SK-N-DZ (cell line): ENCODE results near the gene COL23A1.
"Not testable (repeated sequence)": the region's sequence is repeated elsewhere in the genome, so short reads cannot be mapped to it uniquely, and the experiment has no call there.

Experiments
- DNase-seq: peaks from one replicate; pipeline ENCODE4 v3.0.0-alpha.2; 2015; ENCODE audit warnings: low spot score

Gene COL23A1

DNA sequence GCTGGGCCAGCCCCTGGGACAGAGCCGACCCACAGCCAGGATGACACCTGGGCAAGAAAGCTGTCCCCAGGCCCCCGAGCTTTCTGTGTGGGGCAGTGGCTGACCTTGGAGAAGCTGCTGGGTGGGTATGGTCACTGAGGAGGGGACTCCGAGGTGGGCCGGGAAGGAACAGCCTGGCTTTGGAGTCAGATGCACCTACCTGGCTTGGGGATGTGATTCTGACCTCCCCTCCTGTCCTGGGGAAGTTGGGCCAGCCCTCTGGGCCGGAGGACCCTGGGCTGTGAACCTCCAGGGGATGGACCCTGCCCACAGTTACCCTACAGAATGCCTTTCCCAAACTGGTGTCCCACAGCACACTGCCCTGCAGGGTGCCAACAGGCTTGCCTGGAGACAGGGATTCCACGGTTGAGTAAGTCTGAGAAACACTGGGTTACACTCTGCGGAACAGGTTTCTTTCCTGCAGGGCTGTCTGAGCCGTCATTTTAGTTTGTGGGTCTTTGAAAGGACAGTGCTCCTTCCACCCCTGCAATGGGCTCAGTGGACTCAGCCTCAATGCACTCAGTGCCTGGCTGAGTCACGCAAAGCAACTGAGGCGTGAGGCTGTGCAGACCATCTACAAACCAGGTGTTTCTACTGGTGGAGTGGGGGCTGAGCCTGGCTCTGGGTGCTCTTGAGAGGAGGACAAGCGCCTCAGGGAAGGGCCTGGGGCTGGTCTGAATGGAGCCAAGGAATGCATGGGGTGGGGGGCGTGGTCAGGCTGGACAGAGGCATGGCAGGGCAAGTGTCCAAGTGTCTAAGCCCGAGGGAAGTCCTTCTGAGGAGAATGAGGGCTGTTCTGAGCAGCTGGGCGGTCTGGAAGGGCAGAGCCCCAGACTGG lies 316.3 kb downstream of the COL23A1 start:
- no peak for DNase-seq

DNA sequence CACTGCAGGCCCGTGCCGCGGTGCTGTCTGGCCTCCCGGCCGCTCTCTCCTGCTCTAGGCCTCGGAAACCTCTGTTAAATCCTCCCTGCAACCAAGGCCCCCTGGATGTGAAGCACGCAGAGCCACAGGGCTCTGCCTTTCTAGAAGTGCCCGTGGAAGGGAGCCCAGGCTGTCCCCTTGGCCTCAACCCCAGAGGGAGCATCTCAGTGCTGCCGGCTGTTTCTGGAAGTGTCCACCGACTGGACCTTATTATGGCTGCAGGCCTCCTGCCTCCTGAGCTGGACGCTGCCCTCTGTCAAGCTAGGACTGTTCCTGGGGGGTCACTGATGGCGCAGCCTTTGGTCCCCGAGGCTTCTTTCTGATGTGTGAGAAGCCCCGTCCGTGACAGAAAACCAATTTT lies 317.2 kb downstream of the COL23A1 start:
- DNase-seq = no peak

DNA sequence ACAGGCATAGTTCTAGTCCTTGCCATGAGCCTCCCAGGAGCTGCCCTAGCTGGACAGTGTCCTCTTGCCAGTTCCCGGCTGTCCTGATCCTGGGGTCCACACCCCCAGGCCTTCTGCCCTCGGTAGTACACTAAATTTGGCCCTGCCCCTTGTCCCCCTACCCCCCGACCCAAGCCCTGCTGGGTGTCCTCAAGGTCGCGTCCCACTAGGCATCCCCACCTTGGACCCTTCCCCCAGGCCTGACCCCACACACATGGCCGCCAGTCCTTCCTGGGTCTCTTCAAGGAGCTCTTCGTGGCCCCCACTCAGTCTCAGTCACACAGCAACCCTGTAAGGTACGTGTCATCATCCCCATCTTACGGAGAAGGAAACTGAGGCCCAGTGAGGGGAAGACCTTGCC lies 317.6 kb downstream of the COL23A1 start:
- DNase-seq = no peak

DNA sequence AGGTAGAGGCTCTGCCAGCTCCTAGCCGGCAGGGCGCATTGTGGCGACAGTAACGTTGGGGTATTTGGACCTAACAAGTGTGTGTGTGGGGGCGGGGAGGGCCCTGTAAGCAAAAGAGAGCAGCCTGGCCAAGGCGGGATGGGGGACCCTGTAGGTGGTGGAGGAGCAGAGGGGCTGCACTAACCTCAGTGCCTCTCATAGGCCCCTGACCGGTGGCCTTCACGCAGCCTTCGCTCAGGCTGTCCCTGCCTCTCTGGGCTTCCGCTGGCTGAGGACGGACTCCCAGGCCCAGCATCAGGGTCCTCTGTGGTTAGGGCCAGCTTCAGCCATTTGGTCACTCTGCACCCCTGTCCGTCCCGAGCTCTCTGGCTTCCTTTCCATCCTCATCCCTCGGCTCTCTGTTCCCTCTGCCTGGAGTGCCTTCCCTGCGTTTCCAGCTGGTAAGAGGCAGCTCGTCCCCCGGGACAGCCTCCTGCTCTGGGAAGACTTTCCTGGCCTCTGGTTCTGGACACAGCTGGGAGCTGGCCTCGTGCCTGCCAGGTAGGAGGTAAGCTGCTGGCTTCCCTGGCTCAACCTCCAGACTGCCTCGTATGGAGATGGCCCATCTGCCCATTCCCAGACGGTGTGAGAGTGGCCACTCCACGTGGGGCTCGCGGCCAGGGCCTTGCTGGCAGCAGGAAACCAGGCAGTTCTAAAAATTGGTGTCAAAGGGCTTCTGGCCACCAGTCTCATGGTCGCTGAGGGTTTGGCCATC lies 318.3 kb downstream of the COL23A1 start:
- no peak for DNase-seq

DNA sequence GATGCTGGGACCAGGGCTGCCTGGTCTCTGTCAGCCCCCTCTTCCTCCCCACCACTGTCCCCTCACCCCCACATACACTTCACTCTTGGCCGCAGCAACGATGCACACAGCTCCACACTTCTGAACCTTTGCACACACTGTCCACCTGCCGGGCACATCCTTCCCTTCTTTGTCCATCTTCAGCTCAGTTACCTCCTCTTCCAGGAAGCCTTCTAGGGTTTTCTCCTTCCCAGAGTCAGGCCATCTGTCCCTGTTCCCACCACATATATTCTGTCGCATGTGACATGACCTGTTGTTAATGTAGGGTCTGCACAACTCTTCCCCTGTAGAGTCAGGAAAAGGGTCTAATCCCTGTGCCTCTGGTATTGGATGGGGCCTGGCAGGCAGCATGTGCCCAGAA lies 319.0 kb downstream of the COL23A1 start:
- no peak for DNase-seq

DNA sequence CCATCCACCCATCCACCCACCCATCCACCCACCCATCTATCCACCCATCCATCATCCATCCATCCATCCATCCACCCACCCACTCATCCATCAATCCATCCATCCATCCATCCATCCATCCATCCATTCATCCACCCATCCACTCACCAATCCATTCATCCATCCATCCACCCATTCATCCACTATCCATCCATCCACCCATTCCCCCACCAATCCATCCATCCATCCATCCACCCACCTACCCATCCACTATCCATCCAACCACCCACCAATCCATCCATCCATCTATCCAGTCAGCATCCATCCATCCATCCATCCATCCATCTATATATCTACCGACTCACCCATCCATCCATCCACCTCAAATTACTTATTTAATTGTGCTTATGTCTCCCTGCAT lies 320.7 kb downstream of the COL23A1 start:
- DNase-seq = no peak

DNA sequence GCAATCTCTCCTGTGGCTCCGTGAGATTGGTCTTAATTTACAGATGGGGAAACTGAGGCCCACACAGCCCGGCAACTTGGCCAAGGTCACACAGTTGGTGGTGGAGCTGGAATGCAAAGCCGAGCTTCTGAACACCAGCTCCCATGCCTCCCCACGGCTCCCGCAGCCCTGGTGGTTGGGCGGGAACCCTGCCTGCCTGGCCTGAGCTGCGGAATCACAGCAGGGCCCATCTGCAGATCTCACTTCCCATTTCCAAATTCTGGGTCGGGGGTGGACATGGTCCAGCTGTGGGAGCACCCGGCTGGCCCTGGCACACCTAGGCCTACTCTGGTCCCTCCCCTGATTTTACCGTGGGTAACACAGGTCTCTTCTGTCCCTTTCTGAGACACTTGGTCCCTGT lies 322.3 kb downstream of the COL23A1 start:
- DNase-seq = no peak

DNA sequence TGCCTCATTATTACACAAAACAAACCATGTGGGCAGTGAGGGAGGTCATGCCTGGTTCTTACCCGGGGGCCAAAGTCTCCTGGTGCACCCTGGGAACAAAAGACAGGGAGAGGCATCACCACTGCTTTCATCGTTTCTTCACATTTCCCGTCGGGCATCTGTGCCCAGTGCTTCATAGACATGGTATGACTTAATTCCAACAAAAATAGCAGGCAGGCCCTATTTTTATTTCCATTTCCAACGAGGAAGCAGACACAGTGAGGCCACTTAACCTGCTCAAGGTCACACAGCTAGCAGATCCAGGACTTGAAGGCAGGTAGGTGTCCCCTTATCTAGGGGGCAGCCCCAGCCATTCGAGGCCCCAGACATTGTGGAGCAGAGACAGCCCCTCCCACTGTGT lies 322.9 kb downstream of the COL23A1 start:
- DNase-seq = no peak

DNA sequence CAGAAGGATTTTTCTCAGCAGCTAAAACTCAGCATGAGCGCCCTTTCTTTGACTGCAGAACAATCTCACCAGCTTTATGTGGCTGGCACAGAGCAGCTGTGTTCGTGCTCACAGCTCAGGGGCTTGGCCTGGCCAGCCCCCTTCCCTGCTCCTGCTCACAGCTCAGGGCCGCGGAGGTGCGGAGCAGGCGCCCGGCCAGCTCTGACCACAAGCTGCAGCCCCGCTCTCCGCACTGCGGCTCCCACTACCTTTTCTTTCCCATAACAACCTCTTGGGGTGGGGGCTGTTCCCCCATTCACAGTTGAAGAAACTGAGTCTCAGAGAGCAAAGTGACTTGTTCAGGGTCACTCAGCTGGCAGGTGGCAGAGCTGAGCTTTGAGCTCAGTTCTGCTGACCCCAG lies 323.6 kb downstream of the COL23A1 start:
- DNase-seq = no peak

DNA sequence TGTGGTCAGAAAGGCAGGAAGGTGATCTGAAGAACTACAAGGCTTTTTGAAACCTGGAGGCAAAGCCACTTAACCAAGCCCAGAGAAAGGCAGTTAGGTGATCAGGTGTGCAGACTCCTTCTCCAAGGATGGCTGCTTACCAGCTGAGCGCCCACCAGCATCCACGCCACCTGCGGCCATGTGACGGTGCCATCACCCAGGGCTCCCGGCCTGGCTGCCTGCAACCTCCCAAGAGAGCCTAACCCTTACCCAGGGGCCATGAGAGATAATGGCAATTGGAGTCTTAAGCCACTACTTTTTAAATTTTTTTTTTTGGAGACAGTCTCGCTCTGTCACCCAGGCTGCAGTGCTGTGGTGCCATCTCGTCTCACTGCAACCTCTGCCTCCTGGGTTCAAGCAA lies 324.4 kb downstream of the COL23A1 start:
- DNase-seq = no peak

DNA sequence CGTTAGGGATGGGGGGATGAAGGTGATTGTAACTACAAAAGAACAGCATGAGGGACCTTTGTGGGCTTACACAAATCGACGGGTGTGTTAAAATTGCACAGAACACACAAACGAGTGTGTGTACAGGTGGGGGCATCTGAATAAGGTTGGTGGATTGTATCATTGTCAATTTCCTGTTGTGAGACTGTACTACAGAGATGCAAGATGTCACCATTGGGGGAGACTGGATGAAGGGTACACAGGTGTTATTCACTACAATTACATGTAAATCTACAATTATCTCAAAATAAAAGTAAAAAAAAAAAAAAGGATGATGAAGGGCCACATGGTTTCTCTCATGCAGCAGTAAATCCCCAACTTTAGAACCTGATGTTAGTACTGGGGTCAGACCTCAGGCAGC lies 326.1 kb downstream of the COL23A1 start:
- no peak for DNase-seq

DNA sequence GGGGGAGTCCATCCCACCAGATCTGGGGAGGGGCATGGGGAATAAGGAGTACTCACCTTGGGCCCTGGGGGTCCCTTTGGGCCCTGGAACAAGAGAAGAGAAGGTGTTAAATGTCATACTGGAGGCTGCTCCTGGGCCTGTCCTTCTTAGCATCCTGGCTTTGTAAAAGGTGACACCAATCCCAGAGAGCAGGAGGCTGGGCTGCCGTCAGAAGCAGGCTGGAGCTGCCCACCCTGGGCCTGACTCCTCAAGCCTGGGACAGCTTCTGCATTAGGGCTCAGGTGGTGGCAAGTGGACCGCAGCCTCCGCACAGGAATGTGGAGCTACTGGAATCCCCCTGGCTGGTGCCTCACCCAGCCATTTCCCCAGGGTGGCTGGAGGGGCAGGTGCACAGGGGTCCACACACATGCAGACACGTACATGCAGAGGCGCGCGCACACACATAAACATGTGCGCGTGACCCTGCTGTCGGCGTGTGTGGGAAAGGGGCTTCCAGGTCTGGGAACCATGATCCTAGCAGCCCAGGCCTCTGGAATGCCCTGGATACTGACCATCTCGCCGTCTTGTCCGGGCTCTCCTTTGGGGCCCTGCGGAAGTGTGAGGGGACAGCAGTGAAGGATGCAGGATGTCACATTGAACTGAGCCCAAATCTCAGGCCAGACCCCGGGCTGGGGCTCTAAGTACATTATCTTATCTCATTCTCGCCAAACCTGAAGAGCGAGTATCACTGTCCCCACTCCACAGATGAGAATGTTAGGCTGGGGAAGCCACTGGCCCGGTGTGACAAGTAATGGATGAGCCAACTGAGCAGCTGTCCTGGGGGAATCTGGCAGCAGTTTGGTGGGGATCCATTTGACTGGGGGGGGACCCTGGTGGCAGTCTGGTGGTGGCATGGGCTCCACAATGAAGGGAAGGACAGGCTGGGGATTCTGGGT lies 328.3 kb downstream of the COL23A1 start:
- DNase-seq = no peak

DNA sequence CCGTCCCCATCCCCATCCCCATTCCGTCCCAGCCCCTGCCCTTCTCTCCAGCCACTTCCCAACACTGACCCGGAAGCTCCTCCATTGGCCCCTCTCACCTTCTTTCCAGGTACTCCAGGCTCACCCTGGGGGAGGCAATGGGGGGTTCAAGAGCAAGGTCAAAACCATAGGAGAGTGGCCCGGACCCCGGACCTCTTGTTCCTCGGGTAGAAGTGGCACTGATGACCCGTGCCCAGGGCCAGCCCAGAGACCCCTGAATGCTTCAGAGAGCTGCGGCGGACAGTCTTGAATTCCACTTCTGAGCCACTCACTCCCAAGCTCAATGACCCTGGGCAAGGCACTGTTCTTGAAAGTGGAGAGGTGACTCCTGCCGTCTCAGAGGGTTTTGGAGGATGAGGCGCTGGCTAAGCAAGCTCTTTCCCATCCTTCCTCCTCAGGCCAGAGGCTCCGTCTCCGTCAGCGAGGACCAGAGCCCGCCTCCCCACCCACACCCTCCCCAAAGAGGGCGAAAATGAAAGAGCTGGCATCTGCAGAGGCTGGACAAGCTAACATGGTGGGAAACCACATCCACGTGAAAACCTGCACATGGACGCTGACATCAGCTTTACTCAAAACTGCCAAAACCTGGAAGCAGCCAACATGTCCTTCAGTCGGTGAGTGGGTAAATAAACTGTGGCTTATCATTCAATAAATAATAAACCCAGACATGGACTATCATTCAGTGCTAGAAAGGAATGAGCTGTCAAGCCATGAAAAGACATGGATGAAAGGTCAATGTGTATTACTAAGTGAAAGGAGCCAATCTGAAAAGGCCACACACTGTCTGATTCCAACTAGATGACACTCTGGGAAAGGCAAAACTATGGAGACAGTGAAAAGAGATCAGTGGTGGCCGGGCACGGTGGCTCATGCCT lies 330.3 kb downstream of the COL23A1 start:
- no peak for DNase-seq

DNA sequence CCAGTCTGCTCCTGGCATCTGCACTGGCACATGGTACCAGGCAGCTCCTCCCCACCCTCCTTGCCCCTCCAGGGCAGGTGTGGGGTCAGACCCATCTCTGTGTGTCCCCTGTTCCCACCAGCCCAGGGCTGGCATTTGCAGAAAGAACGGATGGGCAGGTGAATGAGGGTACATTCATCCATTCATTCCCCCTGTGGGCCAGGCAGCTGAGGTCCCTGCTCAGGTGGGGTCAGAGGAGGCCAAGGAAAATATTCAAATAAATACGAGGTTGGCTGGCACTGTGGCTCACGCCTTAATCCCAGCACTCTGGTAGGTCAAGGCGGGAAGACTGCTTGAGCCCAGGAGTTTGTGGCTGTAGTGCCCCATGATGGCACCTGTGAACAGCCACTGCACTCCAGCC lies 332.5 kb downstream of the COL23A1 start:
- no peak for DNase-seq

DNA sequence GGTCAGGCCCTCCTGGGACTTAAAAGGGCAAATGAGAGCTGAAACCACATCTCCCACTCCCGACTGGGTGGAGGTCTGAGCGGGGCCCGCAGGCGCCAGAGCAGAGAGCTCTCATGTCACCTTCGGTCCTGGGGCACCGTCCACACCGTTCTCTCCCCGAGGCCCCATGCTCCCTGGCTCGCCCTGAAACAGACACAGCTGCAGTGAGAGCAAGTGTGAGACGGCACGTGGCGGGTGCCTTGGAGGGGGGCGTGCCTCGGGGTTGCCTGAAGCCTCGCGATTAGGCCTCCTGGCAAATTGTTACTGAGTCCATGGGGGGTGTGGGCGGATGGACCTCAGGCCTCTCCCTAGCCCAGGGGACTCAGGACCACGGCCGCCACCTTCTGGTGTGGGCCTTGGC lies 333.4 kb downstream of the COL23A1 start:
- no peak for DNase-seq

DNA sequence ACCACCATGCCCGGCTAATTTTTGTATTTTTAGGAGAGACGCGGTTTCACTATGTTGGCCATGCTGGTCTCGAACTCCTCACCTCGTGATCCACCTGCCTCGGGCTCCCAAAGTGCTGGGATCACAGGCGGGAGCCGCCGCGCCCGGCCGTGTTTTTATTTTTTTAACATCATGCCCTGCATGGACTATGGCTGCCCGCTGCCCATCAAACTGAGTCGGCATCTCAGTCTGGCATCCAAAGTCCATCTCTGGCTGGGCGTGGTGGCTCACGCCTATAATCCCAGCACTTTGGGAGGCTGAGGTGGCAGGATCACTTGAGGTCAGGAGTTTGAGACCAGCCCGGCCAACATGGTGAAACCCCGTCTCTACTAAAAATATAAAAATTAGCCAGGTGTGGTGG lies 336.6 kb downstream of the COL23A1 start:
- DNase-seq = not testable (repeated sequence)

DNA sequence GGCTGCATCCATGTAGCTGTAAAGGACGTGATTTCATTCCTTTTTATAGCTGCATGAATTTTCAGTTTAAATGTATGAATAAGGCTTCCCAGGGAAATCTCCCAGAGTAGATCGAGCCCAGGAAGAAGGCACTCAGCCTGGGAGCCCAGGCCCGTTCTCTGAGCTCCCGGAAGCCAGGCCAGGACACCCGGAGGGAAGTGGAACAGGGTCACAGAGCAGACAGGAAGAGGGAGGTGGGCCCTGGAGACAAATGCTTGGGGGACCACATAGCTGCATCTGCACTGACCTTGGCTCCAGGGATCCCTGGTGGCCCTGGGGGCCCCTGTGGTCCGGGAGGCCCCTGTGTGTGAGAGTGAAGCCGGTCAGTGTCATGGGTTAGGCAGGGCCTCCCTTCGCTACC lies 337.9 kb downstream of the COL23A1 start:
- DNase-seq = no peak

DNA sequence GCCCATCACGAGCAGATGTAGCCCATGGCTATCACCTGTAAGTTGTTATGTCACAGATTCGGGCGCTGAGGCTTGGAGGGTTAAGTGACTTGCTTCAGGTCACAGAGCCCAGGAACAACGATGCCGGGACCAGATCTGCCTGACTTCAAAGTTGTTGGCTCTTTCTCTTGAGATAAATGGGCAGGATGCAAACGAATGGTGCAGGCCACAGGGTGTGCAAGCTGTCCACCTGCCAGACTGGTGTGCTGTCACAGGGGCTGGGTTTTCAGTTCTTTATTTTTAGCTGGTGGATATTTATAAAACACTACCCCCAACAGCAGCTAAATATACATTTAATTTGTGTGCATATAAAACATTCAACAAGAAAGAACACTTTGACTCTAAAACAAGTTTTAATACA lies 339.9 kb downstream of the COL23A1 start:
- DNase-seq = no peak

DNA sequence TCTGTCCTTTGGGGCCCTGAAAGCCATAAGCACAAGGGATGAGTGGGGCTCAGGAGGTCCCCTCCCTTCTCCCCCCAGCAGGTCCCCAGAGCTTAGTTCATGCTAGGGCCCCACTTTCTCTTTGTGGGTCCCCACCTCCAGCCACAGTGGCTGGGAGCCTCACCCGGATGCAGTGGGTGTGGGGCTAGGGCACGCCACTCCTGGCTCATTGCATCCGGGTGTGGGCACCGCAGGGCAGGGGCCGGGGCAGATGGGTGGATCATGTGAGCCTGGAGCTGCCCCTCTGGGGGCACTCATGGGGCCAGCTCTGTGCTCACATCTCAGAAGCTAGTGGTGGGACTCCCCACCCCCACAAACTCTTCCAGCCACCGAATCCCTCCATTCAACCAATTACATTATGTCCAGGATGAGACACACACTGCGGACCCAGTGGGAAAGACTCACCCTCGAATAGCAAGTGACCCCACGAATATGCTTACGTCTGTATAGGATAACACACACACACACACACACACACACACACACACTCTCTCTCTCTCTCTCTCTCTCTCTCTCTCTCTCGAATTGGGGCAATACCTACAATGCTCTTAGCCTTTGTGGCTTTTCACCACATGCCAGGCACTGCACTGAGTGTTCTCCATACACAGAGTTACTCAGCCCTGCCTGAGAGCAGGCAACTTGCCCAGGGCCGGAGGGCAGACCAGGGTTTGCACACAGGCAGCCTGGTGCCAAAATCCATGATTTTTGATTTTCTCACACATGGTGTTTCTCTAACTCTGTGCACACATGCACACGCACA lies 340.8 kb downstream of the COL23A1 start:
- no peak for DNase-seq

DNA sequence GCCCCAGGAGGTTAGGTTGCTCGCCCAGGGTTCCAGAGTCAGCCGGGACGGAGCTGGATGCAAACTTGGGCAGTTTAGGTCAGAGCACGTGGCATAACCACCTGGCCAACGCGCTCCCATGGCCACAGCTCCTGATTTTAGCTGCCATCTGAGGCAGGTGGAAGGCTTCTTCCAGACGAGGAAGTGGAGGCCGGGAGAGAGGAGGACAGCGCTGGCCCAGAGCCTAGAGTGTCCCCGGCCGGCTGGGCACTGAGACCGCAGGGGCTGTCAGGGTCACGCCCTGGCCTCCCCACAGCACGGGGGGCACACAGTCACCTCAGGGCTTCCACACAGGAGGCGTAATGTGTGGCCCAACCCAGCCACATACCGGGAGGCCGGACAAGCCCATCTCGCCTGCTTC lies 341.4 kb downstream of the COL23A1 start:
- no peak for DNase-seq
